Stimulated activated CD4-positive, alpha-beta T cell treated with anti-CD3 and anti-CD28 coated beads, TNF-alpha, amount 100 ng/mL, for 48 hours (primary cell): ENCODE measurements around the gene RABL6.
"Not testable (repeated sequence)": the region's sequence is repeated elsewhere in the genome, so short reads cannot be mapped to it uniquely, and the experiment has no call there.

Experiments
- DNase-seq, 3 donors: peaks; one replicate each; pipeline ENCODE4 v3.0.0-alpha.2; 2020; ENCODE audit warnings: low read depth in 3 of 3

The RABL6 gene

GRCh38 chr9:136857581-136858412 lies 50.0 kb downstream of the RABL6 start:
- no peak for DNase-seq

- DNase-seq: no peak
These were observed 50.7 kb downstream of the RABL6 start for GRCh38 chr9:136858452-136858843.

GRCh38 chr9:136858844-136859757 lies 51.4 kb downstream of the RABL6 start:
- no peak for DNase-seq

GRCh38 chr9:136860529-136860928 lies 52.8 kb downstream of the RABL6 start:
- no peak for DNase-seq

GRCh38 chr9:136860933-136861873 lies 53.5 kb downstream of the RABL6 start:
- DNase-seq: no peak

GRCh38 chr9:136861874-136862457 lies 54.2 kb downstream of the RABL6 start:
- no peak for DNase-seq

- DNase-seq: no peak
These were observed 55.3 kb downstream of the RABL6 start for GRCh38 chr9:136862849-136863622.

GRCh38 chr9:136863623-136864273 lies 56.0 kb downstream of the RABL6 start:
- DNase-seq: no peak

GRCh38 chr9:136865041-136865767 lies 57.5 kb downstream of the RABL6 start:
- DNase-seq: no peak

- DNase-seq: no peak
These were observed 58.0 kb downstream of the RABL6 start for GRCh38 chr9:136865768-136866103.

- not testable (repeated sequence) for DNase-seq
These were observed 59.2 kb downstream of the RABL6 start for GRCh38 chr9:136866898-136867421.

GRCh38 chr9:136867480-136867879 lies 59.7 kb downstream of the RABL6 start:
- no peak for DNase-seq

- DNase-seq: no peak
These were observed 60.2 kb downstream of the RABL6 start for GRCh38 chr9:136867917-136868316.

GRCh38 chr9:136868644-136869043 lies 60.9 kb downstream of the RABL6 start:
- no peak for DNase-seq

- DNase-seq: not testable (repeated sequence)
These were observed 61.9 kb downstream of the RABL6 start for GRCh38 chr9:136869611-136870010.

GRCh38 chr9:136875155-136875554 lies 67.4 kb downstream of the RABL6 start:
- no peak for DNase-seq

- no peak for DNase-seq
These were observed 68.7 kb downstream of the RABL6 start for GRCh38 chr9:136876476-136876875.

GRCh38 chr9:136880651-136881050 lies 72.9 kb downstream of the RABL6 start:
- no peak for DNase-seq

GRCh38 chr9:136881691-136882108 lies 74.0 kb downstream of the RABL6 start:
- peak; percentile 34 to 48 (median 47) for DNase-seq
